ELR (cell line): Measurements from ENCODE around the gene CDCA4.

Experiments used
- DNase-seq: peaks from one replicate; pipeline ENCODE4 v3.0.0-alpha.2; 2015; ENCODE audit warnings: low read depth

The CDCA4 gene

DNA sequence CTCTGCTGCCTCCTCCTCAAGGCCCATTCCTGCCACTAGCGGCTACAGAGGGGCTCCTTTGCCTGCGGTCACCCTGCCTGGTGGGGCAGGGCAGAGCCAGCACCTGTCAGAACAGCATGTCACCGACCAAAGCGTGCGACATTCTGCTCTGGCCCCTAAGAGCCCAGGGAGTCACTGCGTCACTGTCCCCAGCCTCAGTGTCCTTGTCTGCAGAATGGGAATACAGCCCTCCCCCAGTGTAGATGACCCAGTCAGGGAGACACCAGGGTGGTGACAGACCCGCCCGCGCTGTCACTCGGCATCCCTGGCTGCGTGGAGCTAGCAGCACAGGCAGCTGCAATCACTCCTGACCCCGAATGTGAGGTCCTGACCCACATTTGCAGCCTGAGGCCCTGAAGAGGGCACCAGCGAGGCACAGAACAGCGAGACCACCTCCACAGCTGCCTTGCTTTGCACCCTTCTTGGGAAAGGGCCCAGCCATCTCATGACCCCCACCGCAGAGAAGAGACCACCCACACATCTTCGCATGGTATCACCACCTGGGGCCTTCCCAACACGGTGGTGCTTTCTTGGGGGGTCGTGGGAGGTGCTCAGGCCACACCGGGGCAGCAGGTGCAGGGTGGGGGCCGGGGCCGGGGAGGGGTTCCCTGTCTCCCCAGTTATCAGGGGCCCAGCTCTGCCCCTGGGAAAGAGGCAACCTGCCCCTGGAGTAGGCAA is 45.2 kb downstream of the CDCA4 start:
- DNase-seq = peak; percentile 43

DNA sequence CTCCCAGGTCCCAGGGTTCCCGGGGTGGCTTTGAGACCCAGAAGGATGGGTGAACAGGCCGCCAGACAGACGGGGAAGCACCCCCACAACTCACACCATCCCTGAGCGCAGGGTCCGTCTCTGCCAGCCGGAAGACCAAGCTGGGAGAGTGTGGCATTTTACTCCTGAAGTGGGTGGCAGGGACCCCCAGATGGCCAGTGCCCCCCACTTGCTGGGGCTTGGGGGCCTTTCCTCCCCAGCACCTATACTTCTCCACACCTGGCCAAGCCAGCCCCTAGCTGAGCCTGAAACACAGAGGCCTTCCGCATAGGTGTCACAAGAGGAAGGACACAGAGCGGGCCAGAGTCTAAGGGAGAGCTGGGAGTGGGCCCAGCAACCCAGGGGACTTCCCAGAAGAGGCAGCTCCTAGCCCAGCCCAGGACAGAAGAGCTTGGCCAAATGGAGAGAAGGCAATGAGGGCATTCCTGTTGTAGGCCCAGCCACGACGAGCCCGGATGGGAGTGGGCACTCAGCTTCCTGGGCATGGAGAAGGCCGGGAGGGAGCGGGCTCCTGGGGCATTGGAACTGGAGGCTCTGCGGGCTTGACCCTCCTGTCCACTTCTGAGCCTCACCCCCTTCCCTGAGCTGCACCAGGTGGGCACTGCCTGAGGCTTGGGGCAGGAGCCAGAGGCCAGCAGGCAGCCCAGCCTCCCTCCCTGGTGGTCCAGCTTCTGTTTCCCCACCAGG is 46.1 kb downstream of the CDCA4 start:
- DNase-seq = no peak

DNA sequence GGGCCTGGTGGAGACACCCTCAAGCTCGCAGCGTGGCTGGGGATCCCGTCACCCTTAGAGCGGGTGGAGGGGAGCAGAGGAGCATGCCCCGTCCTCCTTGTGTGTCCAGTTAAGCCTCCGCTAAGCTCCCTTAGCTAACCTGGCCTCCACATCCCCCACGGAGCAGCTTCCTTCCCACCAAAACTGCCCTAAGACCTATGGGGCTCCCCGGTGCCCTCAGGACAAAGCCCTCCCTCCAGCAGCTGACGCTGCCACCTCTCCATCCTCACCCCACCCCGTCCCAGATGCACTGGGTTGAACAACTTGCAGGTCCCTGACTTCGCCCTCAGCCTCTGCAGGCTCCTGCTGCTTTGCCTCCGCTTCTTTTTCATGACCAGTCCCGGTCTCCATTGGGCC is 46.7 kb downstream of the CDCA4 start:
- DNase-seq = no peak

DNA sequence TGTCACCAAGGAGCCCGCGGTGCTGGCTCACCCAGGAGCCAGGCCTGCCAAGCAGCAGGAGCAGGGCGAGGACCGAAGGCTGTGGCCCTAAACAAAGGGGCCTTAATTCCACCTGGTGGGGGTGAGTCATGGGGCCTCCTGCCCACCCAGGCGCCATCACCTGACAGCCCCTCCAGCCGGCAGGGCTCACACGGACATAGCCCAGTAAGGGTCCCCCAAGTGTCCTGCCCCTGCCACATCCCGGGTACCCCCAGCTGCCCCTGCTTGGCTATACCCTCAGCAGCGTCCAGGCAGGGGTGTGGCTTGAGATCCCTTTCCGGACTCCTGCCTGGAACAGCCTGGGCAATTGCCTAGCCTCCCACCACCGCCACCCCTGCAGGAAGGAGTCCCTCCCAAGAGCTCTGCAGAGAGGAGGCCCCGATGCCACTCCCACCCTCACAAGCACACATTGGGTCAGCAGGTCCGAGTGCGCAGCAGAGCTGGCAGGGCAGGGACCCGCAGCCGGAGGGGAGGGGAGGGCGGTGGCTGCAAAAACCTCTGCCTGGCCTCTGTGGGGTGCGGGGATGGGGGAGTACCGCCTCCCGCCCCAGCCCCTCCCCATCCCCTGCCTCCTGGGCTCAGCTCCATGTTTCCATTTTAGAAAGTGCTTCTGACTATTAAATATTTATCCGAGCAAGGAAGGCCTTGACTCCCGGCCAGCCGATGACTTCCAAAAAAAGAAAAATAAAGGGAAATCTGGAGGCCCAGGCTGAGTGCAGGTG is 47.3 kb downstream of the CDCA4 start:
- peak; percentile 86 for DNase-seq

DNA sequence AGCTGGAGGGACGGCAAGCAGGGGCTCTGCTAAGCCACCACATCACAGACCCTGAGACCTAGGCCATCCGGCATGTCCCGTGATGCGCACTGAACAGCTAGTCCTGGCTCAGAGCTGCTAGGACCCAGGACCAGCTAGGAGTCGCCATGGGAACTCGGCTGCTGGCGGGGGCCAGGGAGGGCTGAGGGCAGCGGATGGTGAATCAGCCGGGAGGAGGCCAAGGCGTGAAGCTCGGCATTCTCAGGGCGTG is 47.8 kb downstream of the CDCA4 start:
- DNase-seq = peak; percentile 99

DNA sequence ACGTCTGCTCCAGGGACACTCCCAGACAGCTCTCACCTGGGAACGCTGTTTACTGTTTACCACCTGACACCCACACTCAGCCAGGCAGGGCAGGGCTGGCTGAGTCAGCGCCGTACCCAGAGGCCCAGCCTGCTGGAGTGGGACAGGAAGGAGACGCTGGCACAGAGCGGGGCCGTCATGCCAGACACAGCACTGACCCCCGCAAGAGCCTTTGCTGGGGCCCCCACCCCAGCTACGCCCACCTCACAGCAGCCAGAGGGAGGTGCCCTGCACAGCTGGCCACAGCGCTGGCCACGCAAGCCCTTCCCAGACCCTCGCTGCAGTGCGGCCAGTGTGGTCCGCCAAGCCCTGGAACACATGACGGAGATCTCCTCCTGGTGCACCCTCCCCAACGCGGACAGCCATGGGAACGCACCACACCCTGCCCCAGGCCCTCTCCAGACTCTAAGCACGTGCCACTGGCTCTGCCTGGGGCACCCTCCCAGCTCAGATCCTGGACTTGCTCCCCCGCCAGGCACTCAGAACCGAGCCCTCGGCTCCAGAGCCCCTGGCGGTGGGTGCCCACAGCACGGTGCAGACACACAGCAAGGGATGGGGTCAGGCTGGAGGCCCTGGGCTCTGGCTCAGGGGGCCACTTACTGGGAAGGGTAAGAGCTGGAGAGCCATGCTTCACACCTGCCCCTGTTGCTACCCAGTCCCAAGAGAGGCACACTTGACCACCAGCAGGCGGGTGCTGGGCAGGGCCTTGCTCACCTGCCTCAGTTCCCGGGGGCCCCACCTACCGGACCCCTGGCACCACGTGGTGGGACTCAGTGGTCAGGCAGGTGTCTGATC is 48.4 kb downstream of the CDCA4 start:
- peak; percentile 71 for DNase-seq

DNA sequence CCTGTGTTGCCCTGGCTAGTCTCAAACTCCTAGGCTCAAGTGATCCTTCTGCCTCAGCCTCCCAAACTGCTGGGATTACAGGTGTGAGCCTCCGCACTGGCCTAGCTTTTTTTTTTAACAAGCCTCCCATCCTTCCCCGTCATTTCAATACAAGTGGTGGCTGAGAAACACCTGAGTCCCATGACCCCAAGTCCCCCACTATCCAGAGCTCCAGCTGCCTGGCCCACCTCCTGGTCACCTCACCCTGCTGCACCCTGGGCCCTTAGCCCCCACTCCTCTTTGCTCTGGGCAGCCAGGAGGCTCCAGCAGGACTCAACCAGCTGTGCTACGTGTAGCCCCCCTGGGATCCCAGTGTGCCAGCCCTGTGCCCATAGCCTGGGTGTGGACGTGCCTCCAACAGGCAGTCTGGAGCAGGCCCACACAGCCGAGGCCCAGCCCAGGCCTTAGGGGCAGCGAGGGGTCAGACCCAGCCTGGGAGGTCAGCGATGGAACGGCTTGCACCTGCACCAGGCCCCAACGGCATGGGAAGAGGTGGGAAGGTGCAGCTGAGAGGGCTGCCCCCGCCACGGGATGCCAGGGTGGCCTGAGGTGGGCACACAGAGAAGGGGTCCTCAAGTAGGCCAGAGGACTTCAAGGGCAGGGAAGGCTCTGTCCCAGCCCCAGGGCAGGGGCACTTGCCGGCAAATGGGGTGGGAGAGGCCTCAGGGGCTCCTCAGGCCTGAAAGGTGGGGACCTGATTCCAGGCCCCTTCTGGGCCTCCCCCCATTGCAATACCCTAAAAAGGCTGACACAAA is 49.2 kb downstream of the CDCA4 start:
- no peak for DNase-seq

DNA sequence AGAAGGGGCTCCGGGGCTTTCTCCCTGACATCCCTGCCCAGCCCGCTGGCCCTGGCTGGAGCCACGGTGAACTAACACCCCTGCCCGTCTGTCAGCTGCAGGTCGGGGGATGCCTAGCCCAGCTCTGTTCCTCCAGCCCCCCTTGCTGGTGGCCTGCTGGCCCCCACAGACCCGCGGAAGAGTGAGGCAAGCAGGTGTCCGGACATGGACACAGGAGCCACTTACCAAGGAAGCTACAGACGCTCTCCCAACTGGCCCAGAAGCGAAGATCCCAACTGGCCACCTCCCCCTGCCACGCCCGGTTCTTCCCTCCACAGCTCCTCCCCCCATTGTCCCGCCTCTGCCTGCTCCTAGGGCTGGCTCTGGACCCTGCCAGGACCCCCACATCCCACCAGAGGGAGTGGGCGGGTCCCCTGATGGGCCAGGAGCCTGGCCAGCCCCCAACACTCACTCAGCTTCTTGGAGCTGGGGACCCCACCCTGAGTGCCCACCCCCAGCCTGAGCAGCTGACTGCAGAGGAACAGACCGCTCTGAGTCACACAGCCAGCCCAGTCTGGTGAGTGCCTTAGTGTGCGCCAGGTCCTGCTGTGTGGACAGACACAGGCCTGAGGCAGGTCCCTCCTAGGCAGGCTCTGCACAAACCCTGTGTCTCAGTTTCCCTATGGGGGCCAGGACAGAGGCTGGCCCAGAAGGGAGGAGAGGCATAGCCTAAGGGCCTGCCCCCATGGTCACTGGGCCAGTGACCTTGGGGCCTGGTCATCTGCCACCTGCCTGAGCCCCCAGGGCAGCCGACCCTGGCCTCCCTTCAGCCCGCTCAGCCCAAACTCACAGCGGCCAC is 50.4 kb downstream of the CDCA4 start:
- DNase-seq = peak; percentile 92

DNA sequence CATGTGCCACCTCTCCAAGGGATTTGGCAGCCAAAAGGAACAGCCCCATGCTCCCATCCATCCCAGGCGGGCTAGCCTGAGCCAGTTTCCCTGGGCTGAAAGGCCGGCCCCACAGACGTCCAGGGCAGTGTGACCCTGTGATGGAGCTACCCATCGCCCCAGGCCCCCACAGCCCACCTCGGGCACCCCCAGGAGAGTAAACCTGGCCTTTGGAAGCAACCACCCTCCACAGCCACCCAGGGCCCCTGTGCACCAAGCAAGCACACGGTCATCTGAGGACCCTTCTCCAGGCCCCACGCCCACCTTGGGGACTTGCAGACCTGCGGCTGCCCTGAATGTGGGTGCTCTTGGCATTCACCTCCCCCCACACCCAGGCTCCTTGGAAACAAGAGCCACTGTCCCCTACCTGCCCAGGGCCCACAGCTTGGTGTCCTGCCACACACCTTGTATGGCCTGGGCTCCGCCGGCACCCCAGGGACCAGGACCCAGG is 51.1 kb downstream of the CDCA4 start:
- no peak for DNase-seq

DNA sequence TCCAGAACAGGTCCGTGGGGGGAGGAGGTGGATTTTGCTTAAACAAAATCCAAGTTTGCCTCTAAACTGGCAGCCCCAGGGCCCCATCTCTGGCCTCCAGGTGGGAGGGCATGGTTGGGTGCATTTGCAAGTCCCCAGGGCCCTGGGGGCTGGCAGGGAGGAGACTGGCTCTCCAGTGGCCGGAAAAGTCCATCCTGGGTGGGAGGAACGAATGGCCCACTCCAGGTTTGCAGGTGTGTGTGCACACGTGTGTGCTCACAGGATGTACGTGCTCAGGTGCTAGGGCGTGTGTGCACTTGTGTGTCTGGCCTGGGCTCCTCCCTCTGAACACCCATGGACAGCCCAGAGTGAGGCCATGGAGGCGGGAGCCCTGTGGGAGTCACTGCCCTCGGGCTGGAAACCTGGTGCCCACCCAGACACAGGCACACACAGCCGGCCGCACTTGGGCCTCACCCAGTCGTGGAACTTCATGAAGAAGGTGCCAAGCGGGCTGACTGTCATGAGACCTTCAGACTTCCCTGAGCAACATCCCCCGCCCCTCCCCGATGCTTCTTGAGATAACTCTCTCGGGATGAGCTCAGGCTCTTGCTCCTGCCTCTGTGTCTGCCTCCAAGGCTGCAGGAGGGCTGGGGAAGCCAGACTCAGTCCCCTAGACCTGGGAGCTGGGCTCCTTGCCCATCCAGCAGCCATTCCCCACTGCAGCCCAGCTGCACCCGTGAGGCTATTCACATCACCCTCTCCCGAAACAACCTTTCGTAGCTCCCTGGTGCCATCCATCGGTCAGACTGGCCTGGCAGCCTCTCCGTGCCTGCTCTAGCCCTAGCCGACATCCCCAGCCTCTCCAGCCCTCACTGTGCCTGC is 52.1 kb downstream of the CDCA4 start:
- DNase-seq = peak; percentile 29

DNA sequence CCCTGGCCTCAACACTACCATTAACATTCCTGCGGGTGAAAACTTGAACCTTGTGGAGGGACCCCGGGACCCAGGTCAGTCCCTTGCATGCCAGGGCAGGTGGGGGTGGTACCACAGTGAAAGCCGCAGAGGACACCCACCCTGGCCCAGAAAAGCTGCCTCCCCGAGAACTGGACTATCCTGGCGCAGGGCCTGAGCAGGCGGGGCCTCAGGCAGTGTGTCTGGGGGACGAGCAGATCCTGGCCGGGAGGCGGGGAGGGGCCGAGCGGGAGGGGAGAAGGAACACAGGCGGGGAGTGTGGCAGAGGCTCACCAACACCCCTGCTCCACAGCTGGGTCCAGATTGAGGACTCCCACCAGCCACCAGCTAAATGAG is 52.7 kb downstream of the CDCA4 start:
- peak; percentile 74 for DNase-seq

DNA sequence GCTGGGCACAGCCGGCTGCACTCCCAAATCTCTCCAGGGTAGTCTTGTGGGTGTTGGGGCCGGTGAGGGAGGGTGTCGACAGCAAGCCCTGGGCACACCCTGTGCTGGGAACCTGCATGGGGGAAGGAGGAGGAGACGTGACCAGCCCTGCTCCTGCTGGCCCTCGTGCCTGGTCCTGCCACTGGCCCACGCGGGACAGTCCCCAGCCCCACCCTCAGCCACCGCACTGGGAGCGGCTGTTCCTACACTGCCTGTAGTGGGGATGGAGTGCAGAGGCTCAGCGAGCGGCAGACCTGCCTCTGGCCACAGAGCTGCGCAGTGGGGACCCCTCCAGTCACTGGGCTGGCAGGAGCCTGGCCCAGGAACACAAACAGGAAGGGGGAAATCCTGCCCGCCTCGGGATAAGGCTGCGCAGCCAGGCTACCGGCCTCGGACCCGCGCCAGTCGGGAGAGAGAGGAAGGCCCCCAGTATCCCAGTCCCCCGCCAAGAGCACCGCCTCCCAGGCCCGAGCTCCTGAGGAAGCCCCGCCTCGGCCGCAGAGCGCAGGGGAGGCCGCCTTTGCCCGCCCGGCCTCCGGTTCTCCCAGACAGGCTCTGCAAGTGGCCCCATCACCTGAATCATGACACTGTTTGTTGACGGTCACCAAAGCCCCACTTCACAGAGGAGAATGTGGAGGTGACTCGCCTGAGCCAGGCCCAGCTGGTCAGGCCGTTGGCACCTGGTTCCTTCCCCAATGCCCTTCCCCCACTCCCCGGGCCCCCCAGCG is 53.3 kb downstream of the CDCA4 start:
- peak; percentile 64 for DNase-seq

DNA sequence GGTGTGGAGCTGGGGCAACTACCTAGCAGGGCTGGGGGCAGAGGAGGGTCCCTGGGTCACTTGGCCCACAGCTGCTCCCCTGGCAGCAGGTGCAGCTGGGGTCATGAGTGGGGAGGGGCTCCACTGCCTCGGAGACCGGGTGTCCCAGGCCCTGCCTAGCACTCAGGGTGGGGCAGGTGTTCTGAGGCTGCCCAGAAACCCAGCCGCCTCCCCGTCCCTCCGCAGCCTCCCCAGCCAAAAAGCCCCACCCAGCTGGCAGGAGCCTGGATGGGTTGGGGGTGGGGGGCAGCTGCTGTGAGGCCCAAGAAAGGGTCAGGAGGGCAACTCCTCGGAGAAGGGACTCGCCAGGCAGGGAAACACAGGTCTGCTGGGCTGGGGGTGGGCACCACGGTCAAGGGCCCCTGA is 53.9 kb downstream of the CDCA4 start:
- no peak for DNase-seq

DNA sequence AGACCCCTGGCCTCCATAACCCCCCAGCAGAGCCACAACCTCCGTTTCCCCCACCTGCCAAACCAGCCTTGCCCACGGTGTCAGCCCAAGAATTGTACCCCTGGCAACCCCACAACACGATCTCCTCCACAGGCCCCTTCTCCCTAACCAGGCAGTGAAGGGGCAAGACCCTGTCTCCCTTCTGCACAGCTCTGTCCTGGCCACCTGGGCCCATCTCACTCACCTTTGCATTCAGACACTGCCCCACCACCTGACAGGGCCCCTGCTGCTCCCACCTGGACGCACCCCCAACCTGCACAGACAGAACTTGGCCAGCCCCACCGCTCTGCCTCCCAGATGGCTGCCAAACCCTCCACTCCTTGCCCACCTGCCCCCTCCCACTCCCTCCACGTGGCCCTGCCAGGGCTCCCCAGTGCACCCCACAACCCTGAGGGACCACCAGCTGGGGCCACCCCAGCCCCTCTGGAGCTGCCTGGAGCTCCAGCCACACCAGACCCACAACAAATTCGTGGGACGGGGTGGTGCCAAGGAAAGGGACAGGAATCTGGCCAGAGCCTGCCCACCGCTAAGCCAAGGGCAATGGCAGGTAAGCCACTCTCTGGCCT is 54.5 kb downstream of the CDCA4 start:
- DNase-seq = no peak

DNA sequence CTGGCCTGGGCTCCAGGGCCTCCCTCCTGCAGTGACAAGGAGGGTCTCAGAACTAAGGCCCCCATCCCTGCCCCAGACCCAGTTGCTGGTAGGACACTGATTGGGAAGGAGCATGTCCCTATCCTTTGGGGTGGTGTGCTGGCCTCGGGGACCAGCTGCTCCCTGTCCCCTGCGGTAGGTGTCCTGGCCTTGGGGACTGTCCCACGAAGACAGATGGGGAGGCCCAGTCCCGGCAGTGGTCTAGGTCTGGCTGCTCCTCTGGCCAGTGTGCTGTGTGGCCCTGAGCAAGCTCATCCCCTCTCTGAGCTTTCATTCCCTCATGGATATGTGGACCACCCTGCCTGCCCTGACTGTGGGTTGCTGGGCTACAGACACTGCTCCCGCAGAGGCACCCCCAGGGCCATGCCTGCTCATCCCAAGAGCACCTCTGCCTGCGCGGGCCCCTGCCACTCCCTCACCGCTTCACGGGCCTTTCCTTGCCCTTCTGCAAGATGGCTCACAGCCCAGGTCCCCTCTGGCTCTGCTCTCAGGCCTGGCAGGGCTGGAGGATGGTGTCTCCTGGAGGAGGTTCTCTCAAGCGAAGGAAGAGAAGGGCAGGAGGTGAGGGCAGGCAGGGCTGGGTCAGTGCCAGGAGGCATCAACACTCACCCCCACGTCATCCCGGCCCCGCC is 55.2 kb downstream of the CDCA4 start:
- DNase-seq = no peak

DNA sequence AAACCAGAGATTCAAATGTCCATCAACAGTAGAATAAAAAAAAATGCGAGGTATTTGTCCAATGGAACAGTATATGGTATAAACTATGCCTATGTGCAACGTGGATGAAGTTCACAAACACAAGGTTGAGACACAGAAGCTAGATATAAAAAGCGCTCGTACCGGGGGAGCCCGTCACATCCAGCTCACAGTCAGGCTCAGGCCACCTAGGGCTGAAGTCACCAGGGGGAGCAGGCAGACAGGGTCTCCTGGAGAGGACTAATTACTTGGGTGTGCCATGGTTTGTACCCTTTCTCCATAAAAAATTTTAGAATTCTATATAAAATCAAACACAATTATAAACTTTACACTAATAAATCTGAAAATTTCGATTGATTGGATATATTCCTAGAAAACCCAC is 56.3 kb downstream of the CDCA4 start:
- no peak for DNase-seq
